Type B pancreatic cell (in vitro differentiated cells): ENCODE data around the gene RARS2. TPM values are rescaled to one million over a fixed set of nuclear protein-coding genes. Genes with fewer than 3 reads are reported as not detected.
A peak's percentile ranks its signal among the peaks of the same experiment; 100 is the strongest.

Experiments used
- DNase-seq: peaks from one replicate; pipeline ENCODE4 v3.0.0; 2021; ENCODE audit warnings: mixed read lengths; ENCODE audit not compliant: unreplicated experiment; ENCODE audit errors: extremely low spot score
- H3K27ac Mint-ChIP-seq: 2 replicates; pipeline ENCODE4 v1.8.0; 2021; ENCODE audit warnings: mild to moderate bottlenecking, mixed read lengths
- H3K27me3 Mint-ChIP-seq: 2 replicates; pipeline ENCODE4 v1.8.0; 2021; ENCODE audit warnings: mixed read lengths
- H3K36me3 Mint-ChIP-seq: 2 replicates; pipeline ENCODE4 v1.8.0; 2021; ENCODE audit warnings: mixed read lengths
- H3K4me1 Mint-ChIP-seq: one replicate; pipeline ENCODE4 v1.8.0; 2021; ENCODE audit warnings: mixed read lengths; ENCODE audit not compliant: unreplicated experiment
- H3K4me3 Mint-ChIP-seq: 2 replicates; pipeline ENCODE4 v1.8.0; 2021; ENCODE audit warnings: mild to moderate bottlenecking, mixed read lengths
- H3K9me3 Mint-ChIP-seq: 2 replicates; pipeline ENCODE4 v1.8.0; 2021; ENCODE audit warnings: mixed read lengths
- long read RNA-seq: library from polyadenylated mRNA; unstranded; transcript quantifications from one replicate; pipeline ENCODE4 v2.0.0, GENCODE V29; 2020
- total RNA-seq: library from RNA; stranded (reverse); gene quantifications from 2 replicates; pipeline ENCODE4 v1.2.1, GENCODE V29; 2021; ENCODE audit warnings: low replicate concordance
- TF ChIP-seq, protein P1 (sequence below): fragments of 200-600 bp; sonication (generic); conservative IDR thresholded peaks from 2 replicates; pipeline ENCODE4 v1.5.0; 2021; ENCODE audit warnings: antibody characterized with exemption, mild to moderate bottlenecking

RARS2 gene, protein sequence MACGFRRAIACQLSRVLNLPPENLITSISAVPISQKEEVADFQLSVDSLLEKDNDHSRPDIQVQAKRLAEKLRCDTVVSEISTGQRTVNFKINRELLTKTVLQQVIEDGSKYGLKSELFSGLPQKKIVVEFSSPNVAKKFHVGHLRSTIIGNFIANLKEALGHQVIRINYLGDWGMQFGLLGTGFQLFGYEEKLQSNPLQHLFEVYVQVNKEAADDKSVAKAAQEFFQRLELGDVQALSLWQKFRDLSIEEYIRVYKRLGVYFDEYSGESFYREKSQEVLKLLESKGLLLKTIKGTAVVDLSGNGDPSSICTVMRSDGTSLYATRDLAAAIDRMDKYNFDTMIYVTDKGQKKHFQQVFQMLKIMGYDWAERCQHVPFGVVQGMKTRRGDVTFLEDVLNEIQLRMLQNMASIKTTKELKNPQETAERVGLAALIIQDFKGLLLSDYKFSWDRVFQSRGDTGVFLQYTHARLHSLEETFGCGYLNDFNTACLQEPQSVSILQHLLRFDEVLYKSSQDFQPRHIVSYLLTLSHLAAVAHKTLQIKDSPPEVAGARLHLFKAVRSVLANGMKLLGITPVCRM
- total RNA-seq, result 39.8 and 41.3 TPM in 2 replicates
- long read RNA-seq, transcript RARS2-201 (20 exons, 1,818 nt), result major isoform, 106 of 327 reads
- long read RNA-seq, partial matches to known transcripts, result 26 of 327 reads
- long read RNA-seq, other reads (novel, unspliced or antisense), result 195 of 327 reads

DNA sequence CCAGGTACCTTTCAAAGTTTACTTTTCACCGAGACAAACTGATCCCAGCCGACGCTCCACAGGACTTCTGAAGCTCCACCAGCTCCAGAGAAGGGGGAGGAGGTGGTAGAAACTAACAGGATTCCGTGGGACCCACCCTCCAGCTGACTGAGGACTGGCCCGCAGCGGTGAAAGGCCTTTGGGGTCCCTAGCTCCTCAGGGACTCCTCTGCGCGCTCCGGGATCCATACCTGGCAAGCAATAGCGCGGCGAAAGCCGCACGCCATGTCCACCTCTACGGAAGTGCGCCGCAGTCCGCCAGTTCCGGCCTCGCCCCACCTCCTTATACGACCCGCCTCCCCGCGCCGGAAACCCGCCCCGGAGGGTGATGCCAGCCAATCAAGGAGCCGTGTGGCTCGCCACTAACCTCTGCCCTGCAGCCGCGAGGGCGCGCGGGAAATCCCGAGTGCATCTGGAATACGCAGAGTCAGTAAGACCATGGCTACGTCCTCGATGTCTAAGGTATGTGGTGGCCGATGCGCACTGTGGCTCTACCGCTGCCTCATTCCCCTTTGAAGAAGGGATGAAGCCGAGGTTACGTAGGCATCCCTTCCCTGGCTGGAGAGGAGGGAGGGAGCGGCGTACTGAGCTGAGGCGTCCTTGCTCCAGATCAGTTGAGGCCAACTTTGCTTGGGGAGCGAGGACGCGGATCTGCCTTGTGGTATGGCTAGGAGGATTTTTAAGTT, at the start of gene RARS2, which contains the start of gene ORC3:
Gene RARS2, minus strand, starts transcription at position 295 of the 724 bp plus-strand sequence. Its CDS starts 30 bp downstream, at position 265.
Gene ORC3, plus strand, starts transcription at position 443 of the 724 bp plus-strand sequence. Its CDS starts 34 bp downstream, at position 477.
- H3K4me1 Mint-ChIP-seq, result peaks cover 22% of the 10 kb centered on the region
- peaks cover 20% of the 10 kb centered on the region for H3K36me3 Mint-ChIP-seq
- DNase-seq, result peak; percentile 93
- peak within 1 kb of the TSS; percentile 87 for H3K27ac Mint-ChIP-seq
- H3K4me3 Mint-ChIP-seq, result peak within 1 kb of the TSS; percentile 96
- no peaks in the 10 kb centered on the region for H3K27me3 Mint-ChIP-seq
- no peaks in the 10 kb centered on the region for H3K9me3 Mint-ChIP-seq
- TF ChIP-seq, protein P1, sequence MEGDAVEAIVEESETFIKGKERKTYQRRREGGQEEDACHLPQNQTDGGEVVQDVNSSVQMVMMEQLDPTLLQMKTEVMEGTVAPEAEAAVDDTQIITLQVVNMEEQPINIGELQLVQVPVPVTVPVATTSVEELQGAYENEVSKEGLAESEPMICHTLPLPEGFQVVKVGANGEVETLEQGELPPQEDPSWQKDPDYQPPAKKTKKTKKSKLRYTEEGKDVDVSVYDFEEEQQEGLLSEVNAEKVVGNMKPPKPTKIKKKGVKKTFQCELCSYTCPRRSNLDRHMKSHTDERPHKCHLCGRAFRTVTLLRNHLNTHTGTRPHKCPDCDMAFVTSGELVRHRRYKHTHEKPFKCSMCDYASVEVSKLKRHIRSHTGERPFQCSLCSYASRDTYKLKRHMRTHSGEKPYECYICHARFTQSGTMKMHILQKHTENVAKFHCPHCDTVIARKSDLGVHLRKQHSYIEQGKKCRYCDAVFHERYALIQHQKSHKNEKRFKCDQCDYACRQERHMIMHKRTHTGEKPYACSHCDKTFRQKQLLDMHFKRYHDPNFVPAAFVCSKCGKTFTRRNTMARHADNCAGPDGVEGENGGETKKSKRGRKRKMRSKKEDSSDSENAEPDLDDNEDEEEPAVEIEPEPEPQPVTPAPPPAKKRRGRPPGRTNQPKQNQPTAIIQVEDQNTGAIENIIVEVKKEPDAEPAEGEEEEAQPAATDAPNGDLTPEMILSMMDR, result no peak

DNA sequence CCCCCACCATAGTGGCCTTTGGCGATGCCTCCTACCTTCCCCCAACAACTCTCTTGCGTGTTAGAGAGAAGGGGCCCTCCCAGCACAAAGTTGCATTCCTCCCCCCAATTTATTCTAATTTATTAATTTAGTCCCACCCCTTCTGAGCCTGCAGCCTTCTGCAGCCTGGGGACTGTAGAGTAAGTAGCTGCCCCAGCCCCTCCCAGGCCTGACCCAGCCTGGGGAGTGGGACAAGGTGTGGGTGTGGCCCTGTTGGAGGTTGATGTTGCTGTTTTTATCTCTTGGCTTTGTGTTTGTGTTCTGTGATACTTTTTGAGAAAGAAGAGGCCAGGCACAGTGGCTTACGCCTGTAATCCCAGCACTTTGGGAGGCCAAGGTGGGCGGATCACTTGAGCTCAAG, 49.6 kb upstream of the RARS2 start:
- no peaks in the 10 kb centered on the region for H3K4me1 Mint-ChIP-seq
- H3K27ac Mint-ChIP-seq, result no peak overlapping the region
- TF ChIP-seq, protein P1, result no peak
- H3K36me3 Mint-ChIP-seq, result peaks cover 10% of the 10 kb centered on the region
- no peaks in the 10 kb centered on the region for H3K9me3 Mint-ChIP-seq
- DNase-seq, result no peak
- no peak overlapping the region for H3K4me3 Mint-ChIP-seq
- H3K27me3 Mint-ChIP-seq, result no peaks in the 10 kb centered on the region

DNA sequence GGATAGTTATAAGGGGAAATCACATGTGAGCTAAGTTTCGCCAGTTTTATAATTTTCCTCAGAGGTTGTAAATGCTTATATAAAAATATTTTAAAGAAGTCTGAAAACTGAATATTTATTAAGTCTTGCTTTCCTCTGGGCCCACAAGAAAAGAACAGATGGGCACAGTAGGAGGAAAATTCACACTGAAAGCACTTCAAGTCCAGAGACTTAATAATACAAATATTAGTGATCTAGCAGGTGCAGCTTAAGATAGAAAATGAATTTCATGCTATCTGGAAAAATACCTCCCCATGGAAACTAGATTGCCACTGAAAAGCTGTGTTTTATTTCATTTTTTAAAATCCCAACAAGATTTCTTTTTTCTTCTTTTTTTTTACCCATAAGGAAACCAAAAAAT, 47.3 kb upstream of the RARS2 start:
- TF ChIP-seq, protein P1, result no peak
- Mint-ChIP-seq H3K27me3 (no peaks in the 10 kb centered on the region), H3K9me3 (no peaks in the 10 kb centered on the region), H3K4me1 (no peaks in the 10 kb centered on the region), H3K27ac (no peak overlapping the region), H3K4me3 (no peak overlapping the region), H3K36me3 (peaks cover 14% of the 10 kb centered on the region)
- DNase-seq, result no peak

DNA sequence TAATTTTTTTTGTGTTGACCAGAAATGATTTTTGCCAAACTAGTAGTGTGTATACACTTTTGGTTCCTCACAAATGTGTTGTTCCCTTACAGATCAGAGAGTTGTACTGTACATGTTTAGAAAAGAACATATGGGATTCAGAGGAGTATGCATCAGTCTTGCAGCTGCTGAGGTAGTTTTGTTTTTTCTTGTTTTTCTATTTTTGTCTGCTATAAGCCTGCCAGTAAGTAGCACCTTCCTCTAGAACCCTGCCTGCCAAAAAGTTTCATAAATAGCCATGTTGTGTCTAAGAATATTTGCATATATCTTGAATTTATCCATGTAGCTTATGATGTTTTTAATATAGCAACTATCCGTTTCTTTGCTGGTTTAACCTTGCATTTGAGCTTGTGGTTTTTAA, 46.5 kb upstream of the RARS2 start:
- H3K27ac Mint-ChIP-seq, result no peak overlapping the region
- H3K9me3 Mint-ChIP-seq, result no peaks in the 10 kb centered on the region
- TF ChIP-seq, protein P1, result no peak
- peaks cover 14% of the 10 kb centered on the region for H3K36me3 Mint-ChIP-seq
- no peak for DNase-seq
- H3K4me1 Mint-ChIP-seq, result no peaks in the 10 kb centered on the region
- H3K27me3 Mint-ChIP-seq, result no peaks in the 10 kb centered on the region
- no peak overlapping the region for H3K4me3 Mint-ChIP-seq

DNA sequence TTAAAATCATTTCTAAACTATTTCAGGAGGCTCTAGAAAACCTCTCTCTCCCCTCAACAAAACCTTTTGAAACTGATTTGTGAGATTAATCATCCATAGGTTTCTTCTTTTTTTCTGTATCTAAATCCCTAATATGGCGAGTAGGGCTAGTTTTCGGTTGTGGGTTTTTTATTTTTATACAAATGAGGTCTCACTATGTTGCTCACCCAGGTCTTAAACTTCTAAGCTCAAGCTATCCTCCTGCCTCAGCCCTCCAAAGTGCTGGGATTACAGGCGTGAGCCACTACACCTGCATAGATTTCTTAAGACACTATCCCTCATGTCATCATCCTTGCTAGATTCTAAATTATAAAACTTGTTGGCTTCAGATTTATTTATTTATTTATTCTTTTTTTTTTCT, 44.1 kb upstream of the RARS2 start:
- Mint-ChIP-seq H3K4me1 (no peaks in the 10 kb centered on the region), H3K27me3 (no peaks in the 10 kb centered on the region), H3K27ac (no peak overlapping the region), H3K9me3 (no peaks in the 10 kb centered on the region), H3K4me3 (no peak overlapping the region), H3K36me3 (peaks cover 19% of the 10 kb centered on the region)
- TF ChIP-seq, protein P1, result no peak
- DNase-seq, result no peak
